Retinal pigment epithelial cell (primary cell): Measurements from ENCODE around the gene CD53.

Source experiments
- DNase-seq: peaks from one replicate; pipeline ENCODE4 v3.0.0-alpha.2; 2010; ENCODE audit warnings: low read depth
- H3K4me3 ChIP-seq: 2 replicates; pipeline ENCODE4 v1.5.1; 2011; ENCODE audit warnings: mild to moderate bottlenecking, low read length, control low read depth, moderate library complexity
- TF ChIP-seq, protein P1 (sequence below): conservative IDR thresholded peaks from 2 replicates; pipeline ENCODE4 v1.5.1; 2011; ENCODE audit warnings: low read depth, low read length, control low read depth, inconsistent platforms

Gene CD53

DNA sequence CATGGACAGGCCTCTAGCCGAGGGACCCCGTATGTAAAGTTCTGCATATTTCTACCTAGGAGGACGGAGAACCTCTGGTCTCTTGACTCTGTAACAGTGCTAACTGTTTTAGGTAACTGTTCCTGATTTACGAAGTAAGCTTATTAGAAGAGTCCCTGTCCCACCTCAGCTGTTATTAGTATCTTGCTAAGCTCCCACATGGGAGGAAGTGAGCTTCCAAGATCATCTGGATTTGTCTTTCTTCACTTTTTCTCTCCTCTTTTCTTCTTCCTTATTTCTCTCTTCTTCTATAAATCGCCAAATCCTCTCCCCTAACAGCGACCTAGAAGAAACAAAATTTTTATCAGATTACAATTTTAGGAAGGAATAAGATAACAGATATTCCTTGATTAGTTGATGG, 4.4 kb downstream of the CD53 start:
- TF ChIP-seq, protein P1, sequence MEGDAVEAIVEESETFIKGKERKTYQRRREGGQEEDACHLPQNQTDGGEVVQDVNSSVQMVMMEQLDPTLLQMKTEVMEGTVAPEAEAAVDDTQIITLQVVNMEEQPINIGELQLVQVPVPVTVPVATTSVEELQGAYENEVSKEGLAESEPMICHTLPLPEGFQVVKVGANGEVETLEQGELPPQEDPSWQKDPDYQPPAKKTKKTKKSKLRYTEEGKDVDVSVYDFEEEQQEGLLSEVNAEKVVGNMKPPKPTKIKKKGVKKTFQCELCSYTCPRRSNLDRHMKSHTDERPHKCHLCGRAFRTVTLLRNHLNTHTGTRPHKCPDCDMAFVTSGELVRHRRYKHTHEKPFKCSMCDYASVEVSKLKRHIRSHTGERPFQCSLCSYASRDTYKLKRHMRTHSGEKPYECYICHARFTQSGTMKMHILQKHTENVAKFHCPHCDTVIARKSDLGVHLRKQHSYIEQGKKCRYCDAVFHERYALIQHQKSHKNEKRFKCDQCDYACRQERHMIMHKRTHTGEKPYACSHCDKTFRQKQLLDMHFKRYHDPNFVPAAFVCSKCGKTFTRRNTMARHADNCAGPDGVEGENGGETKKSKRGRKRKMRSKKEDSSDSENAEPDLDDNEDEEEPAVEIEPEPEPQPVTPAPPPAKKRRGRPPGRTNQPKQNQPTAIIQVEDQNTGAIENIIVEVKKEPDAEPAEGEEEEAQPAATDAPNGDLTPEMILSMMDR = no peak
- no peak for DNase-seq
- H3K4me3 ChIP-seq = no peak overlapping the region

GRCh38 chr1:110877776-110878175, 4.8 kb downstream of the CD53 start:
- TF ChIP-seq, protein P1 = no peak
- no peak for DNase-seq
- no peak overlapping the region for H3K4me3 ChIP-seq

GRCh38 chr1:110878591-110878990, 5.6 kb downstream of the CD53 start:
- TF ChIP-seq, protein P1 = no peak
- H3K4me3 ChIP-seq = no peak overlapping the region
- no peak for DNase-seq

GRCh38 chr1:110878993-110879392, 6.0 kb downstream of the CD53 start:
- no peak overlapping the region for H3K4me3 ChIP-seq

DNA sequence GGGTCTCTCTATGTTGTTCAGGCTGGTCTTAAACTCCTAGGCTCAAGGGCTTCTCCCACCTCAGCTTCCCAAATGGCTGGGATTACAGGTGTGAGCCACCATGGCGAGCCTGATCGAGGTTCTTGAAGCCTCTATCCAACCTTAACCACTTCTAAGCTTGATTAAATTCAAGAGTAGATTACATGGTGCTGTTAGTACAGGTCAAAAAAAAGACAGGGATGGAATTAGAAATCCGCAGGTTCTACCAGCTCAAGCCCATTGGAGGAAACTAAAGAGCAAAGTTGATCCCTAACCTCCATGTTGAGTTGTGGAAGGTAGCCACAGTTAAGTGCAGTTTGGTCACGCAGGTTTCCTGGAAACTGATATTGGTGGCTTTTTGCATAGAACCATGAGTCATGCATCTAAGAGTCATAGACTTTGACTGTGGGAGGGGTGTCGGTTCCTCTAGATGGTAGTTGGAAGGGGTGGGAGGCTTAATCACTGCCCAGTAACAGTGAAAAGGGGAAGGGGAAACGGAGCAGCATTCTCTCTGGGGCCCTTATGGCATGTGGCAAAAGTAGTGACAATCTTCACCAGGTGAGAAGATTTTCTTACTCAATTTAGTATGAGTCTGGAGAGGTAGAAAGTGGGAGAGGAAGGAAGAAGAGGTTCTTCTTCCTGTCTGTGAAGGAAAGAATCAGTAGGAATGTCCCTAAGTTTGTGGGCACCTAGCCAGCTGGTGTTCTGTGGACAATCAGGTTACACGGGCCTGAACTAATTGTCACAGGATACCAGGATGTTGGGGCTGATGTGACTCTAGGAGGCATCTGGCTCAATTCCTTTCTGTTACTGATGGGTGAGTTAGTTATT, 7.0 kb downstream of the CD53 start:
- TF ChIP-seq, protein P1 = no peak
- DNase-seq = no peak
- no peak overlapping the region for H3K4me3 ChIP-seq

More at GRCh38 chr1:110878993-110879392, 6.0 kb downstream of the CD53 start:
- TF ChIP-seq, protein P1 = no peak
- no peak for DNase-seq

DNA sequence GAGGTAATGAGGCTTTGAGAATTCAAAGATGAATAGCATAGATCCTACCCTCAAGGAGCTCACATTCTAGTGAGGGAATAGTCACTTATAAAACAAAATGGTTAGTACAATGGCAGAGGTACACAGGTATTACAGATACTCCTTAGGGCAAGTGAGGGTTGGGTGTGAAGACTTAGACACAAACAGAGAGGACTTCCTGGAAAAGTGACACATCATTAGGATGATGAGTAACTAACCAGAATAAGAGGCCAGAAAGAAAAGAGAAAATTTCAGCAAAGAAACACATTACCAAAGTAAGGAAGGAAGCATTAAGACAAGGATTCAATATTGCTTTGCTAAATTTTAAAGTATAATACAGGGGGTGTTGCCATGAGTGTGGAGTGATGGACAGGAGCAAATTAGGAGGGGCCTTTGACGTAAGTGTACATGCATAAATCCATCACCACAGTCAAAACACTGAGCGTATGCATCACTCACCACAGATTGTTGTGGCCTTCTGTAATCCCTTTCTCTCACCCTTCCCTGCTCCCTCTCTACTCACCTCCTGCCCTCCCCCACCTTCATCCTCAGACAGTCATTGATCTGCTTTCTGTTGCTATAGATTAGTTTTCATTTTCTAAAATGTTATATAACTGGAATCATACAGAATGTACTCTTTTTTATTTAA, 7.9 kb downstream of the CD53 start:
- DNase-seq = no peak
- TF ChIP-seq, protein P1 = no peak
- H3K4me3 ChIP-seq = no peak overlapping the region
